ENCODE measurements around the gene ARHGAP12.
A peak's percentile ranks its signal among the peaks of the same experiment; 100 is the strongest.

Gene ARHGAP12

DNA sequence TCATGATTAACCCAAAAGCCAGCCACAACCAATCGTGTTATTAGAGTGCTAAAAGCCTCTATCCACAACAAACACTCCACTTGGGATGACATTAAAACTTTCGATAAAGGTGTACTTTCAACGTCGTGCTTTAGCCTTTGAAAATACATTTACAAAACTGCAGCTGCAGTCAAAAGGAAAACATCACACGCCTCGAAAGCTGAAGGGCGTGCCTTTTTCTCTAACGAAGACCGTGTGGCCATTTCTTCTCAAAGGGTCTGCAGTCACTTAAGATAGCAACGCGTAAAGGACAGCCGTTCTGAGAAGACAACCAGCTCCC, 1.1 kb downstream of the ARHGAP12 start:
- H3K4me1 ChIP-seq (ENCODE audit: insufficient read depth, low read length): peaks cover 37% of the 10 kb centered on the region
- DNase-seq: no peak
- peak overlapping the region; percentile 83; the same call in 1 of the 2 replicates for H3K27ac ChIP-seq (ENCODE audit: low read length)
- H3K9me3 ChIP-seq (ENCODE audit: insufficient read depth, low read length, severe bottlenecking): no peaks in the 10 kb centered on the region
- H3K9ac ChIP-seq (ENCODE audit: low read depth, low read length): peak overlapping the region; percentile 89
- H3K4me3 ChIP-seq (ENCODE audit: low read depth in 1 of 2, low read length in 2 of 2): peak overlapping the region; percentile 41 to 83; a peak in 3 of 4 replicates
- TF ChIP-seq CTCF (IDR thresholded peaks at IDR 0.05; ENCODE audit: borderline replicate concordance, extremely low read depth, low read length, poor library complexity, severe bottlenecking): no peak
- no peak for TF ChIP-seq EZH2 (IDR thresholded peaks at IDR 0.05; ENCODE audit: borderline replicate concordance, low read depth, low read length, severe bottlenecking)
- H4K20me1 ChIP-seq (ENCODE audit: insufficient read depth, low read length): no peaks in the 10 kb centered on the region; the same call in 1 of the 2 replicates
- peak; percentile 1; the same call in 2 of the 3 replicates for ATAC-seq (ENCODE audit: insufficient read depth, low read depth)
- no peaks in the 10 kb centered on the region; the same call in 1 of the 2 replicates for H3K36me3 ChIP-seq (ENCODE audit: insufficient read depth, low read length)
- peak overlapping the region; percentile 94 for H3K4me2 ChIP-seq (ENCODE audit: insufficient read depth, low read length)
- peaks cover 63% of the 10 kb centered on the region for H3K79me2 ChIP-seq (ENCODE audit: insufficient read depth, low read length)
- peak overlapping the region; percentile 92 for H2AFZ ChIP-seq (ENCODE audit: low read depth, low read length)
- no peaks in the 10 kb centered on the region for H3K27me3 ChIP-seq (ENCODE audit: insufficient read depth, low read length, poor library complexity)

GRCh38 chr10:31926765-31927564, 1.7 kb downstream of the ARHGAP12 start:
- no peak for DNase-seq
- peaks cover 69% of the 10 kb centered on the region for H3K79me2 ChIP-seq (ENCODE audit: insufficient read depth, low read length)
- TF ChIP-seq EZH2 (IDR thresholded peaks at IDR 0.05; ENCODE audit: borderline replicate concordance, low read depth, low read length, severe bottlenecking) (no peak), CTCF (IDR thresholded peaks at IDR 0.05; ENCODE audit: borderline replicate concordance, extremely low read depth, low read length, poor library complexity, severe bottlenecking) (no peak)

GRCh38 chr10:31926160-31926559, 2.5 kb downstream of the ARHGAP12 start:
- no peak overlapping the region for H3K27ac ChIP-seq (ENCODE audit: low read length)
- no peak overlapping the region for H3K4me3 ChIP-seq (ENCODE audit: low read depth in 1 of 2, low read length in 2 of 2)
- TF ChIP-seq CTCF (IDR thresholded peaks at IDR 0.05; ENCODE audit: borderline replicate concordance, extremely low read depth, low read length, poor library complexity, severe bottlenecking) (no peak), EZH2 (IDR thresholded peaks at IDR 0.05; ENCODE audit: borderline replicate concordance, low read depth, low read length, severe bottlenecking) (no peak)
- H4K20me1 ChIP-seq (ENCODE audit: insufficient read depth, low read length): no peaks in the 10 kb centered on the region; the same call in 1 of the 2 replicates
- DNase-seq (no peak), ATAC-seq (ENCODE audit: insufficient read depth, low read depth) (no peak)
- H3K4me2 ChIP-seq (ENCODE audit: insufficient read depth, low read length): no peak overlapping the region
- peaks cover 48% of the 10 kb centered on the region for H3K4me1 ChIP-seq (ENCODE audit: insufficient read depth, low read length)
- H3K27me3 ChIP-seq (ENCODE audit: insufficient read depth, low read length, poor library complexity): no peaks in the 10 kb centered on the region
- H3K9me3 ChIP-seq (ENCODE audit: insufficient read depth, low read length, severe bottlenecking): no peaks in the 10 kb centered on the region
- no peak overlapping the region for H3K9ac ChIP-seq (ENCODE audit: low read depth, low read length)
- H2AFZ ChIP-seq (ENCODE audit: low read depth, low read length): no peak overlapping the region
- no peaks in the 10 kb centered on the region; the same call in 1 of the 2 replicates for H3K36me3 ChIP-seq (ENCODE audit: insufficient read depth, low read length)
- H3K79me2 ChIP-seq (ENCODE audit: insufficient read depth, low read length): peaks cover 74% of the 10 kb centered on the region

More at GRCh38 chr10:31926765-31927564, 1.7 kb downstream of the ARHGAP12 start:
- Histone ChIP-seq H2AFZ (ENCODE audit: low read depth, low read length) (no peak overlapping the region; the same call in 1 of the 2 replicates), H3K4me2 (ENCODE audit: insufficient read depth, low read length) (peak overlapping the region; percentile 94), H3K9me3 (ENCODE audit: insufficient read depth, low read length, severe bottlenecking) (no peaks in the 10 kb centered on the region), H3K4me3 (ENCODE audit: low read depth in 1 of 2, low read length in 2 of 2) (peak overlapping the region; percentile 41 to 83; a peak in 3 of 4 replicates), H4K20me1 (ENCODE audit: insufficient read depth, low read length) (no peaks in the 10 kb centered on the region; the same call in 1 of the 2 replicates), H3K4me1 (ENCODE audit: insufficient read depth, low read length) (peaks cover 41% of the 10 kb centered on the region), H3K9ac (ENCODE audit: low read depth, low read length) (peak overlapping the region; percentile 89), H3K36me3 (ENCODE audit: insufficient read depth, low read length) (no peaks in the 10 kb centered on the region; the same call in 1 of the 2 replicates), H3K27ac (ENCODE audit: low read length) (peak overlapping the region; percentile 83; the same call in 1 of the 2 replicates), H3K27me3 (ENCODE audit: insufficient read depth, low read length, poor library complexity) (no peaks in the 10 kb centered on the region)
- no peak for ATAC-seq (ENCODE audit: insufficient read depth, low read depth)

All from DND-41 (cell line).